HG02610 (cell line): ENCODE measurements around the gene DCAF10.
"Not testable (repeated sequence)": the region's sequence is repeated elsewhere in the genome, so short reads cannot be mapped to it uniquely, and the experiment has no call there.

ENCODE experiments used
- ATAC-seq: cut with Tn5 transposase; IDR thresholded peaks from one replicate; pipeline ENCODE4 v1.9.1; 2021; ENCODE audit warnings: mild to moderate bottlenecking, moderate library complexity; ENCODE audit not compliant: unreplicated experiment

Gene DCAF10

DNA sequence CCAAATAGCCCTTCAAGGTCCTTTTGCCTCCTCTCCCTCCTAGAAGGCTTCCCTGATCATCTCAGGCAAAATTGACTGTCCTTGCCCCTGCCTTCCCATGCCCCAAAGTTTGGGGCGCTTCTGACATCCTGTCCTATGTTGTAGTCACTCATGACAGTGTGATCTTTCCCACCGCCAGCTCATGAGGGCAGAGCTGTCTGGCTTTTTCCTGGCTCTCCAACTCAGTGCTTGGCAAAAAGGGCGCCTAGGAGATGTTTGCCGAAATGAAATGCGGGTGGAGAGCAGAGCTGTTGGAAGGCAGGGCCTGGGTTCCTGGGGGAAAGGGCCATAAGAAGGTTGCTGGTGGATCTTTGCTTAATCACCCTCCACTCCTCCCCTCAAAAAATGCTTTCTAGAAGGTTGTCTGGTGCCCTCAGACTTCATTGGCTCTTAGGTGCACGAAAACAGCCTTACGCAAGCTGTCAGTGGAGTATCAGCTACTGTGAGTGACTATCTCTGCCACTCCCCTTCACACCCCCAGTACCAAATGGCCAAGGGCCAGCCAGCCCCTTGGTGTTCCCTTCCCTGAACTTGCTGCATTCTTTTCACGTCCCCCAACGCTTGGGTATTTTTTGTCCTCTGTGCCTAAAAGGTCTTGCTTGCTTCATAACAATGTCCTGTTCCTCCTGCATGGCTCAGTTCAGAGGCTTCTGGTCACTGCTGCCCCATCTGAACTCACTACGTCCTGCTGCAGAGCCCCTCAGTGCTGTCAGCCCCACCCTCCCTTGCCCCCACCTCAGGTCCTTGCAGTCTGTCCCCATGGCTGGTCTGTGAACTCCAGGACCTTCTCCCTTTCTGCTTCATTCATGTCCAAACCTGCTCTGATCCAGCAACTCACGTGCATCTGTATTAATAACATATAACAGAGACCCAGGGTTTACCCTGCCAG lies 106.0 kb downstream of the DCAF10 start:
- no peak for ATAC-seq

DNA sequence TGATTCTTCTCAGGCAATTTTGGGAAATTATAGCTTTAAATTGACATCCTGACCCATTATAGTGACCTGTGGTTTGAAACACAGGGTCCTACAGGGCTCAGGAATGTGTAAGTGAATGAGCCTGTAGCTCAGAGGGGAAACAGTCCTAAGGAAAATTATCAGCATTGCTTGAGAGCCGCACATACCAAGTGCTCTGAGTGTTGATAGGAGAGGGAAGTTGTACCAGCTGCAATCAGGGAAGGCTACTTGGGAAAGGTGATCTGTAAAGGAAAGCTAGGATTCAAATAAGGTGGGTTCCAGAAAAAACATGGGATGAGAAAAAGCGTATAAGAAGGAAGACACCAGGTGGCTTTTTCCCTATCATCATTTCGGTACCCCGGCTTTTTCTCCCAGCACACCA lies 107.7 kb downstream of the DCAF10 start:
- ATAC-seq: no peak

DNA sequence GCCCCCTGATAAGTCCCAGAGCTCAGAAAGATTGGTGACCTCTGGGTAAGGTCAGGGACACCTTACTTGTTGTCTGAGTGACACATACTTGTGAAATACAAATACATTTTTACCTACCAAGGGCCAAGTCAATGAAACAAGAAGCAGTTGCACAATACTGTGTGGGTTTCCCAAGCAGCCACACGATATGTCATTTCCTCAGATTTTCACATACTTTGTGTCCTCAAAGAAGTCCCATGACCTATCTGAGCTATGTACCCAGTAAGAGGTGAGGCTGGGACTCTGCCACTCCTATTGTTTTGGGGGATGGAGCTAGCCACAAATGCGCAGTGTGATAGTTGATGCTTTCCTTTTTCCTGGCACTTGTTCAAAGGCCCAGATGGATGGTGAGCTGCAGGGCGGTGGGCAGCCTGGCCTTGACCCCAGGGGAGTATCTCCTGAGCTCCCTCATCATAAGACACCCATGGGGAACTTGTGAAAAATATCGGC lies 108.1 kb downstream of the DCAF10 start:
- ATAC-seq: no peak

DNA sequence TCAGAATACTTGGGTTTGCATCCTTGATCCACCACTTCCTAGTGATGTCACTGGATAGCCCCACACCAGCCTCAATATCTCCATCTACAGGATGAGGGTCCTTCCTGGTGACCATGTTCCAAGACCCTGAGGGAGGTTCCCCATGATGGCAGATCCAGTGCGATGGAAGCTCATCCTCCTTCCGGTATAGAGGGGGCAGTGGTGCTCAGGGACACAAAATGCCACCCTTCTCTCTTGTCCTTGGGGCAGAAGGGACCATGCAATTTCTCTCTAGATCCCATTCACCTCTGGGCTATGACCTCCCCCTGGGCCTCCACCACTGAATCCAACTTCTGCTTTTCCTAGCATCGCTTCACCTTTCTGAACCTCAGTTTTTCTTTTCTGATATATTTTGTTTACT lies 108.7 kb downstream of the DCAF10 start:
- no peak for ATAC-seq

DNA sequence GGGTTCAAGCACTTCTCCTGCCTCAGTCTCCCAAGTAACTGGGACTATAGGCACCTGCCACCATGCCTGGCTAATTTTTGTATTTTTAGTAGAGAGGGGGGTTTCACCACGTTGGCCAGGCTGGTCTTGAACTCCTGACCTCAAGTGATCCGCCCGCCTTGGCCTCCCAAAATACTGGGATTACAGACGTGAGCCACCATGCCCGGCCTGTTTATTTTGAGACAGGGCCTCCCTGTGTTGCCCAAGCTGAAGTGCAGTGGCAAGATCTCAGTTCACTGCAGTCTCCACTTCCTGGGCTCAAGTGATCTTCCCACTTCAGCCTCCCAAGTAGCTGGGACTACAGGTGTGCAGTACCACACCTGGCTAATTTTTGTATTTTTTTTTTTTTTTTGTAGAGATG lies 109.2 kb downstream of the DCAF10 start:
- not testable (repeated sequence) for ATAC-seq

DNA sequence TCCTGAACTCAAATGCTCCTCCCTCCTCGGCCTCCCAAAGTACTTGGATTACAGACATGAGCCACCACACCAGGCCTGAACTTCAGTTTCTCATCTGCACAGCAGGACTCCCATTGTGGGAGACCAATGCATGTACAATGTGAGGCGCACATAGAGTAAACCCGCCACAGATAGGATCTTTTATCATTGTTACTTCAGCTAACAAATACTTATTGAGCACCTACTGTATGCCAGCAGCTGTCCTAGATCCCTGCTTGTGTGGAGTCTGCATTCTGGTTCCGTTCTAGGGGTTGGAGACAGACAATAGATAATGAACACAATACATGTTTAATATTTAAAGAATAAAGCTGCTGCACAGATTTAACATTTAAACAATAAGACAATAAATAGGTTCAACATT lies 109.7 kb downstream of the DCAF10 start:
- ATAC-seq: no peak

DNA sequence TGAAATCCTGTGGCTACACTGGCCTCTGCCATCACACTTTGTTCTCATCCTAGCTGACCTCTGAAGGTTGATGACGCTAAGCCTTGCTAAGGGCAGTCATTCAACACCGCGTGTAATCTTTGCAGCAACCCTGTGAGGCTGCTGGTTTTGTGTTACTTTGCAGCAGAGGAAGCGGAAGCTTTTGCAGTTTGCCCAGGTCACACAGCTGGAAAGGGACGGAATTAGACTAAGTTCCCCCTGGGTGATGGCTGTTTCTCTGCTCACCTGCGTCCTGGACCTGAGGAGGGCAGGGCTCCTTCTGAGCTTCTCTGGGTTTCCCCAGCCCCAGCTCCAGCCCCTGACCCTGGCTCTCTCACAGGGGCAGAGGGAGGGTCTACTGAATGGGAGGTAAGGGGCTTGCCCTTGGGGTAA lies 110.7 kb downstream of the DCAF10 start:
- ATAC-seq: no peak

DNA sequence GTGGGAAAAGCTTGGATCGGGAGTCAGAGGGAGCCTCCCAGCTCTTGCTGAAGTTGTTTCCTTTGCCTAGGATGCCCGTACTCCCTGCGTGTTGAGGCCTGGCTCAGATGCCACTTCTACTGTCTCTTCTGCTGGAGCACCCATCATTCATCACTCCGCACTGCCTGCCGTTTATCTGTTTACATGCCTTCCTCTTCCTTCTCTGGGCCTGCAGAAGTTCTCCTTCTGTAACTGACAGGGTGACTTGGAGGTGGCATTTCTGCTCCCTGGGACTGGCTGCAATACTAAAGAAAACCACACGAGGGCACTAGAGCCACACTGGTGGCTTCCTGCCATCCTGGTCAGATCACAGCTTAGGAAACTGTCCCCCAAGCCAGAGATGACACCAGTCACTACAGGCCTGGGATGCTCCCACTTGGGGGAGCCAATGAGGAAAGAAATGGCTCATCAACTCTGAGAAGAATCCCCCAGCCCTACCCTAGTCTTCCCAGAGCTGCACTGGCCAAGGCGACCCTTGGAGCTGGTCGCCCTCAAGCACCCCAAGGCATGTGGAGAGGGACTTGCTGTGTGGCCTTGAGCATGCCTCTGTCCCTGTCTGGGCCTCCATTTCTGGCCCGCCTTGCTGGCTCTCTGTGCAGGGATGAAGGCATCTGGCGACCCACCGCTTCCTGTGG lies 113.0 kb downstream of the DCAF10 start:
- ATAC-seq: peak; percentile 61

DNA sequence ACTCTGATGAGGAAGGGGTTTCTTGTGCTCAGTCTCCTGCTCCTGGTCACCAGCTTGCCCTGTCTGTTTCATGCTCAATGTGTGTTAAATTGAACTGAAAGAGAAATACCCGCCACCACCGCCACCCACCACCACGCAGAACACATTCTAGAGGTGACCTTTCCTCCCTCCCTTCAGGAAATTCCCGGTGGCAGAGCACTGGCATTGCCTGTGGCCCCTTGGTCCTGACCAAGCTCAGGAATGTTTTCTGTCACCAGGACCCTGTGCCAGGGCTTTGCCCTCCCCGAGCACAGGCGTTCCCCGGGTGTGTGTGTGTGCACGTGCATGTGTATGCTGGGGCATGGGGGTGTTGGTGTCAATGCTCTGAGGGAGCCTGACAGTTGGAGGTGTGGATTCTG lies 113.6 kb downstream of the DCAF10 start:
- no peak for ATAC-seq

DNA sequence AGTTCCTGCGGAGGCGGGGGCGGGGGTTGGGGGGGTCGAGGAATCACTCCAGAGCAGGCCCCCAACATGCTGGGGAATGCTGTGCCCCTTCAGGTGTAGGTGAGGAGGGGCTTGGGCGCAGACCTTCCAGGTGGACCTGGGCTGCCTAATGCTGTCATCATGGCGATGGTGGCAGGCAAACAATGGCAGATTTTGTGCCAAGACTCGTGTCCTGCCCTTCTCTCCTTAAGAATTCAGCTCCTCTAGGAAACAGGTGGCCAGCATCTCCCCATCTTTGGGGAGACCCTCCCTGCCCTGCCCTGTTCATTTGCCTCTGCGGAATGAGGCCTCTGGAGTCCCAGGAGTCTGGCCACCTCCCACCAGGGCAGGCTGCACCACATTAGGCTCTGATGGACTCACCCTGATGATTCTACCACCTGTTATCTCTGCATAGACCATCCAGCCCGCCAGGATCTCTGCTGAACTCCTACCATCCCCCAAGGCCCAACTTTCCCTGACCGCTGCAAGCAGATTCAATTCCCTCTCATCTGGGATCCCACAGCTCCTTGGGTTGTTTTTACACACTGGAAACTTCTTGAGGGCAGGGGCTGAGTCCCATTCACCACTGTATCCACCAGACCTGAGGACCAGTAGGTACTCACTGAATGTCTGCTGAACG lies 114.2 kb downstream of the DCAF10 start:
- no peak for ATAC-seq

DNA sequence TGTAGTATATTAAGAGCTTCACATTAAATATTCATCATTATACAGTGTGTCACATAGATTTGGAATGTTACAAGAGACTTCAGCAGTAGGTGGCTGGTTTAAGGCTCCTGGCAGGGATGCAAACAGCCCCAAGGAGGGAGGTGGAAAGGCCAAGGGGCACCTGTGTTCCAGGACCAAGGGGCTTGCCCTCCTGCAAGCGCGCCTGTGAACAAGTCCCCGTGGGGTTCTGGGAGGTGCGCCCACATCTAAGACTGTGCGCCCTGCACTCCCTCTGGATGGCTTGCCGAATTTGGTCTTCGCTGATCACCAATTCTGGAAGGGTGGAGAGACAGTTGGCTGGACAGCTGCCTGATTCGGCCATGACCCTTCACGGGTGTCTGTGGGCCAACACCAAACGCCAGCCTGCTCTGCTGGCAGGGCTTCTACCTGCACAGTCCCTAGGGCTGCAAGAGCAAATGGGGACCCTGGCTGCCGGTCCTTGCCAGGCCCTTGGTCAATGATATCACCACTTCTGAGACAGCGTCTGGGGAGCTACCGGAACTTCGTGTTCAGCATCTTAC lies 115.4 kb downstream of the DCAF10 start:
- no peak for ATAC-seq

DNA sequence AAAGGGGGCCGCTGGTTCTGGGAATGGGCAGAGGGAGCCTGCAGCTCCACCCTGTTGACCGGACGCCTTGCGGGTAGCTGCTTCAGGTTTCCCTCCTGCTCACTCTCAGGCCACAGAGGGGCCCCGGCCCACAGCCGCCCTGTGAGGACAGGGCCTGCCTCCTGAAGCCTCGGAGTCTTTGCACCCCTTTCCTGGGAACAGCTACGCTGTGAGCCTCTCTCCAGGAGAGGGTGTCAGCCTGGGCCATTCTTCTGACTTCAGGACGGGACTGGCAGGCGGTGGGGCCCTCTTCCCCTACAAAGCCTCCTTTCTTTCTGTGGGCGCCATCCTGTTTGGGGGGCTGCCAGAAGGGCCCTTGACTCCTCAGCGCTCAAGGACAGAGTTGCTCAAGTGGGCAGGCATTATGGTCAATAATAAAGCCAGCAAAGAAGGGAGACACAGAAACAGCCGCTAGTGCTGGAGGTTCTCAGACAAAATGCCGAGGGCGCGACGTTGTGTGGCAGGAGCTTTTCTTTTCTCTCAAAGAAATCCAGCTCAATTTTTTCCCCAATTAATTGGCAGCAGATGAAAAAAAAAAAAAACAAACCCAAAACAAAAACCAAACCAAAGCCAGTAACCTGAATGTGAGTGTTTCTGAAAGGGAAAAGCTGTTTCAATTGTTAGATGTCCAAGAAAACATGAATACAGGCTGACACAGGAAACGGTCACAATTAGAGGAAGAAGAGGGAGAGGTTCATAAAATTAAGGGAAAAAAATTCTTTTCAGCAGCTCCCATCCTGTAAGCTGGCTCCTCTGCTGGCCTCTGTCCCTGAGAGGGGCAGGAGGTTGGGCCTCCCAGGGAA lies 116.1 kb downstream of the DCAF10 start:
- ATAC-seq: no peak
